ENCODE results near the gene PALM2AKAP2. TPM values are rescaled to one million over a fixed set of nuclear protein-coding genes. Genes with fewer than 3 reads are reported as not detected.

The PALM2AKAP2 gene
- 1 to 10 TPM in 1 of 2 donors, under 1 TPM in 1; 0.98 to 2.7 TPM for total RNA-seq
- long read RNA-seq, result 0 reads

GRCh38 chr9:109779711-109780452 lies at the start of gene PALM2AKAP2:
Gene PALM2AKAP2 (plus strand): TSS chr9:109780198. CDS start chr9:109780489, 291 bp downstream.
- intact Hi-C loops (cut with DNase I, micrococcal nuclease), result no loop called here
- peak; percentile 27 to 62 for DNase-seq
- peak; percentile 98 for ATAC-seq

GRCh38 chr9:109730228-109730627 lies 49.8 kb upstream of the PALM2AKAP2 start:
- DNase-seq, result peak; percentile 23 to 43
- ATAC-seq, result peak; percentile 96
- intact Hi-C loops (cut with DNase I, micrococcal nuclease), result no loop called here

- intact Hi-C loops (cut with DNase I, micrococcal nuclease), result no loop called here
- ATAC-seq (peak; percentile 40), DNase-seq (no peak)
Observed at GRCh38 chr9:109733690-109734089, 46.3 kb upstream of the PALM2AKAP2 start.

GRCh38 chr9:109734814-109735213 lies 45.2 kb upstream of the PALM2AKAP2 start:
- ATAC-seq, result no peak
- intact Hi-C loops (cut with DNase I, micrococcal nuclease), result no loop called here
- no peak for DNase-seq

GRCh38 chr9:109735801-109736200 lies 44.2 kb upstream of the PALM2AKAP2 start:
- intact Hi-C loops (cut with DNase I, micrococcal nuclease), result no loop called here
- no peak for ATAC-seq
- DNase-seq, result no peak

GRCh38 chr9:109737295-109737694 lies 42.7 kb upstream of the PALM2AKAP2 start:
- intact Hi-C loops (cut with DNase I, micrococcal nuclease), result no loop called here
- no peak for ATAC-seq
- DNase-seq, result no peak

GRCh38 chr9:109739760-109740159 lies 40.2 kb upstream of the PALM2AKAP2 start:
- intact Hi-C loops (cut with DNase I, micrococcal nuclease), result no loop called here
- ATAC-seq (no peak), DNase-seq (no peak)

GRCh38 chr9:109742776-109743348 lies 37.1 kb upstream of the PALM2AKAP2 start:
- DNase-seq (no peak), ATAC-seq (no peak)
- intact Hi-C loops (cut with DNase I, micrococcal nuclease), result no loop called here

GRCh38 chr9:109743696-109744095 lies 36.3 kb upstream of the PALM2AKAP2 start:
- DNase-seq, result no peak
- ATAC-seq, result no peak
- intact Hi-C loops (cut with DNase I, micrococcal nuclease), result no loop called here

GRCh38 chr9:109745335-109746283 lies 34.4 kb upstream of the PALM2AKAP2 start:
- DNase-seq, result peak; percentile 35 to 82
- intact Hi-C loops (cut with DNase I, micrococcal nuclease), result no loop called here
- ATAC-seq, result peak; percentile 96

GRCh38 chr9:109751253-109751652 lies 28.7 kb upstream of the PALM2AKAP2 start:
- no peak for DNase-seq
- ATAC-seq, result no peak
- intact Hi-C loops (cut with DNase I, micrococcal nuclease), result no loop called here

- intact Hi-C loops (cut with DNase I, micrococcal nuclease), result no loop called here
- no peak for DNase-seq
- ATAC-seq, result no peak
Observed at GRCh38 chr9:109753308-109753707, 26.7 kb upstream of the PALM2AKAP2 start.

- intact Hi-C loops (cut with DNase I, micrococcal nuclease), result no loop called here
- ATAC-seq (no peak), DNase-seq (no peak)
Observed at GRCh38 chr9:109755040-109755439, 25.0 kb upstream of the PALM2AKAP2 start.

GRCh38 chr9:109759589-109759988 lies 20.4 kb upstream of the PALM2AKAP2 start:
- intact Hi-C loops (cut with DNase I, micrococcal nuclease), result no loop called here
- ATAC-seq (peak; percentile 92), DNase-seq (no peak)

GRCh38 chr9:109765278-109765677 lies 14.7 kb upstream of the PALM2AKAP2 start:
- intact Hi-C loops (cut with DNase I, micrococcal nuclease), result no loop called here
- DNase-seq (no peak), ATAC-seq (no peak)

GRCh38 chr9:109765830-109766229 lies 14.2 kb upstream of the PALM2AKAP2 start:
- ATAC-seq (no peak), DNase-seq (no peak)
- intact Hi-C loops (cut with DNase I, micrococcal nuclease), result no loop called here

GRCh38 chr9:109766351-109766750 lies 13.6 kb upstream of the PALM2AKAP2 start:
- no peak for DNase-seq
- intact Hi-C loops (cut with DNase I, micrococcal nuclease), result no loop called here
- ATAC-seq, result no peak

GRCh38 chr9:109767404-109767803 lies 12.6 kb upstream of the PALM2AKAP2 start:
- intact Hi-C loops (cut with DNase I, micrococcal nuclease), result no loop called here
- no peak for DNase-seq
- ATAC-seq, result no peak

GRCh38 chr9:109767814-109768213 lies 12.2 kb upstream of the PALM2AKAP2 start:
- DNase-seq, result no peak
- intact Hi-C loops (cut with DNase I, micrococcal nuclease), result no loop called here
- no peak for ATAC-seq

- intact Hi-C loops (cut with DNase I, micrococcal nuclease), result no loop called here
- ATAC-seq, result no peak
- DNase-seq, result no peak
Observed at GRCh38 chr9:109769250-109769649, 10.7 kb upstream of the PALM2AKAP2 start.
